ENCODE data around the gene SYP. TPM values are rescaled to one million over a fixed set of nuclear protein-coding genes. Genes with fewer than 3 reads are reported as not detected.

SYP gene
- total RNA-seq, 1 donor from 2014 or later: under 0.01 TPM

GRCh38 chrX:49161632-49162031 is 38.4 kb downstream of the SYP start:
- DNase-seq (ENCODE audit: low read depth) (no peak), FAIRE-seq (no peak)
- Histone ChIP-seq H3K36me3 (ENCODE audit: control insufficient read depth, insufficient read depth, low read length) (no peaks in the 10 kb centered on the region), H3K27me3 (ENCODE audit: control insufficient read depth, insufficient read depth, low read length) (no peaks in the 10 kb centered on the region), H3K4me3 (ENCODE audit: low read depth, low read length) (no peak overlapping the region)
- no peak for TF ChIP-seq CTCF (IDR thresholded peaks at IDR 0.05; ENCODE audit: insufficient read depth, low read length, severe bottlenecking)

DNA sequence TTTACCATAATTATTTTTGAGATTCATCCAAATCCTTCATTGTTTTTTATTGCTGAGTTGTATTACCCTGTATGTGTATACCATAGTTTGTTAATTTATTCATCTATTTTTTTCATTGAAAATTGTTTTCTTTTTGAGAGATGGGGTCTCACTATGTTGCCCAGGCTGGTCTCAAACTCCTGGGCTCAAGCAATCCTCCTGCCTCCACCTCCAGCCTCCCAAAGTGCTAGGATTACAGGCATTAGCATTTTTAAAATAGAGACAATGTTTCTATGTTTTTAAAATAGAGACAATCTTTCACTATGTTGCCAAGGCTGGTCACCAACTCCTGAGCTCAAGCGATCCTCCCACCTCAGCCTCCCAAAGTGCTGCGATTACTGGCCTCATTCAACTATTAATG is 39.1 kb downstream of the SYP start:
- H3K36me3 ChIP-seq (ENCODE audit: control insufficient read depth, insufficient read depth, low read length): no peaks in the 10 kb centered on the region
- FAIRE-seq (no peak), DNase-seq (ENCODE audit: low read depth) (no peak)
- TF ChIP-seq CTCF (IDR thresholded peaks at IDR 0.05; ENCODE audit: insufficient read depth, low read length, severe bottlenecking): no peak
- no peaks in the 10 kb centered on the region for H3K27me3 ChIP-seq (ENCODE audit: control insufficient read depth, insufficient read depth, low read length)
- no peak overlapping the region for H3K4me3 ChIP-seq (ENCODE audit: low read depth, low read length)

GRCh38 chrX:49157194-49157593 is 42.8 kb downstream of the SYP start:
- no peak for TF ChIP-seq CTCF (IDR thresholded peaks at IDR 0.05; ENCODE audit: insufficient read depth, low read length, severe bottlenecking)
- Histone ChIP-seq H3K4me3 (ENCODE audit: low read depth, low read length) (no peak overlapping the region), H3K27me3 (ENCODE audit: control insufficient read depth, insufficient read depth, low read length) (no peaks in the 10 kb centered on the region), H3K36me3 (ENCODE audit: control insufficient read depth, insufficient read depth, low read length) (no peaks in the 10 kb centered on the region)
- DNase-seq (ENCODE audit: low read depth): no peak
- FAIRE-seq: no peak

GRCh38 chrX:49155900-49156837 is 43.8 kb downstream of the SYP start:
- peak; percentile 70 for TF ChIP-seq CTCF (IDR thresholded peaks at IDR 0.05; ENCODE audit: insufficient read depth, low read length, severe bottlenecking)
- DNase-seq (ENCODE audit: low read depth) (peak; percentile 79), FAIRE-seq (no peak)
- Histone ChIP-seq H3K36me3 (ENCODE audit: control insufficient read depth, insufficient read depth, low read length) (no peaks in the 10 kb centered on the region), H3K27me3 (ENCODE audit: control insufficient read depth, insufficient read depth, low read length) (no peaks in the 10 kb centered on the region), H3K4me3 (ENCODE audit: low read depth, low read length) (peak overlapping the region; percentile 60)

DNA sequence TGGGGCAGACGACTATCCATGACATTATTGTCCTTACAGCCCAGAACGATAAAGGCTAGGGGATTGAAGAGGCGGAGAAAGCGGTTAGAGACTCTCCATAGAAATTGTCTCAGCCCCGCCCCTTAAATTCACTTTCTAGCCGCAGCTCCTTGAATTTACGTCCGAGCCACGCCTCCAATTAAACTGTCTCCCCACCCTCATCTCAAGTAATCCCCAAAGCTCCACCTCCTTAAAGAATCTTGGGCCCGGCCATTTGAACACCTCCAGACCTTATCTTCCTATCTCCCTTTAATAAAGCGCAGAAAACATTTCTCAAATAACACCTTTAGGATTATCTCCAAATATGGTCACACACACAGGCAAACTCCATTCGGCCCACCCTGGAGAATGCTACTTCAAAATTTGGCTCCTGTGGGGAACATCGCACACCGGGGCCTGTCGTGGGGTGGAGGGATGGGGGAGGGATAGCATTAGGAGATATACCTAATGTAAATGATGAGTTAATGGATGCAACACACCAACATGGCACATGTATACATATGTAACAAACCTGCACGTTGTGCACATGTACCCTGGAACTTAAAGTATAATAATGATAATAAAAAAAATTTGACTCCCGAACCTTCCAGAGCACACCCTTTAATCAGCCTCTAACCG is 44.6 kb downstream of the SYP start:
- no peak for FAIRE-seq
- H3K27me3 ChIP-seq (ENCODE audit: control insufficient read depth, insufficient read depth, low read length): no peaks in the 10 kb centered on the region
- no peaks in the 10 kb centered on the region for H3K36me3 ChIP-seq (ENCODE audit: control insufficient read depth, insufficient read depth, low read length)
- no peak for TF ChIP-seq CTCF (IDR thresholded peaks at IDR 0.05; ENCODE audit: insufficient read depth, low read length, severe bottlenecking)
- peak overlapping the region; percentile 60 for H3K4me3 ChIP-seq (ENCODE audit: low read depth, low read length)
- peak; percentile 78 for DNase-seq (ENCODE audit: low read depth)
